HG02981 (cell line): ENCODE results near the gene SMIM44.
"Not testable (repeated sequence)": the region's sequence is repeated elsewhere in the genome, so short reads cannot be mapped to it uniquely, and the experiment has no call there.

Experiments used
- ATAC-seq: cut with Tn5 transposase; IDR thresholded peaks from one replicate; pipeline ENCODE4 v1.9.1; 2021; ENCODE audit warnings: mild to moderate bottlenecking, moderate library complexity; ENCODE audit not compliant: unreplicated experiment

The SMIM44 gene

DNA sequence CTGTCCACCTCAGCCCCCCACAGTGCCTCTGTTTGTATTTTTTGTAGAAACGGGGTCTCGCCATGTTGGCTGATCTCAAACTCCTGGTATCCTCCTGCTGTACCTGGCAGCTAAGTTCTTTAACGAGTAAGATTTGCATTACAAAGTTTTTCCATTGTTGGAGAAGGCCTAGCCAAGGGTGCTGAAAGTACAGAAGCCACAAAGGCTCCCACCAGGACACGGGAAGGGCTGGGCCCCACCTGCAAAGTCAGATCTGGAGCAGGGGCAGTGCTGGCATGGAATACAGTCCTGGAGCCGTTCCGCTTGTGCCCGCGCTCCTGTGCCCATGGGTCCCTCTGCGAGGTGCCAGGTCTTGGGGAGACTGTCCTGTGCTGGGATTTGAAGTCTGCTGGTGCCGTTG, 35.0 kb upstream of the SMIM44 start:
- no peak for ATAC-seq

GRCh38 chr19:3517638-3518037, 34.4 kb upstream of the SMIM44 start:
- ATAC-seq: no peak

GRCh38 chr19:3516675-3517207, 33.5 kb upstream of the SMIM44 start:
- ATAC-seq: no peak

DNA sequence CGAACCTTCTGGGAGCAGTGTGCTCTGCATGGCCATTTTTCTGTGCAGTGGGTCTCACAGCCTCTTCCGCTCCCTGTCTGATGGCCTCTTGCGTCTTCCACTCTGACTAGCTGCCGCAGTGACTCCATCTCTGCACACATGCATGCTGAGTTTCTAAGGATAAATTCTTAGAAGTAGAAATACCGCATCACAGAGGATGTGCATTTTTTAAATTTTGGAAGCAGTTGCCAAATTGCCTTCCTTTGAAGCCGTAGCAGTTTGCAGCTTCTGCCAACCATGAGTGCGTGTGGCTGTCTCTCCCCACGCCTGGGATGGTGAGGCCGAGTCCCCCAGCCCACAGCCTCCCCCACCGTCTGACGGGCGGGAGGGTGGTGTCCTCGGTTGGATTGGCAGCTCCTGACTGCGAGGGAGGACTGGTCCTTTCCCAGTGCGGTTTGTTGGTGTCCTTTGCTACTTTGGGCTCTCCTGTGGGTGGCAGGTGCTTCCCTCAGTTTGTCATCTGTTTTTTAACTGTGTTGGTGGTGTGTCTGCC, 32.7 kb upstream of the SMIM44 start:
- ATAC-seq: no peak

- no peak for ATAC-seq
These were observed 31.7 kb upstream of the SMIM44 start for GRCh38 chr19:3514930-3515329.

GRCh38 chr19:3513229-3514140, 30.2 kb upstream of the SMIM44 start:
- ATAC-seq: no peak

GRCh38 chr19:3512562-3513228, 29.5 kb upstream of the SMIM44 start:
- ATAC-seq: no peak

- ATAC-seq: no peak
These were observed 28.4 kb upstream of the SMIM44 start for GRCh38 chr19:3511506-3512251.

DNA sequence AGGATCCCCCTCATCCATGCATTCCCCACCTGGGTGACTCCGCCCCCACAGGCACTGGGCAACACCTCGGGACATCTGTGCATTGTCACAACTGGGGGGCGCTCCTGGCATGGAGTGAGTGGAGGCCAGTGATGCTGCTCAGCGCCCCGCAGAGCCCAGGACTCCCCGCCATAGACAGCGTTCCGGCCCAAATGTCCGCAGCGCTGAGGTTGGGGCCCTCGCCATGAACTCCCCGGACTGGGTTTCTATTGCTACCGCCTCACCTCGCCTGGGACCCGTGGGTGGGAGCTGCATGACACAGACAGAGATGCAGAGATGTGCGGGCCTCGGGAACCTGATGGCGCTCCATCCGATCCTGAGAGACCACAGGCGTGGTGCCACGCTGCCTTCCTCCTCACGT, 27.5 kb upstream of the SMIM44 start:
- no peak for ATAC-seq

- no peak for ATAC-seq
These were observed 26.3 kb upstream of the SMIM44 start for GRCh38 chr19:3509566-3509989.

GRCh38 chr19:3508771-3509535, 25.7 kb upstream of the SMIM44 start:
- no peak for ATAC-seq

DNA sequence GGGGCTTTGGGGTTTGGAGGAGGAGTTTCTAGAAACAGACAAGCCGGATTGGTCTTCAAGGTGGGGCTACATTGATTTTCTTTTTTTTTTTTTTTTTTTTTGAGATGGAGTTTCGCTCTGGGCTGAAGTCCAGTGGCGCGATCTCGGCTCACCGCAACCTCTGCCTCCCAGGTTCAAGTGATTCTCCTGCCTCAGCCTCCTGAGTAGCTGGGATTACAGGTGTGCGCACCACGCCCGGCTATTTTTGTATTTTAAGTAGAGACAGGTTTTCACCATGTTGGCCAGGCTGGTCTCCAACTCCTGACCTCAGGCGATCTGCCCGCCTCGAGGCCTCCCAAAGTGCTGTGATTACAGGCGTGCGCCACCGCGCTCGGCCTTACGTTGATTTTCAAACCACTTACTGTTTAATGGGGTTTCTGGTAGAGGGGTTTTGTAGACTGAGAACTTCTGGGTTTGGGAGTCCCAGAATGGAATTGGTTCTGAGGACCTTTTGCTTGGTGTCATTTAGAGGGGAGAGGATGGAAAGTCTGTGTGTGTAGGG, 24.9 kb upstream of the SMIM44 start:
- ATAC-seq: not testable (repeated sequence)

GRCh38 chr19:3507371-3508120, 24.3 kb upstream of the SMIM44 start:
- ATAC-seq: no peak

DNA sequence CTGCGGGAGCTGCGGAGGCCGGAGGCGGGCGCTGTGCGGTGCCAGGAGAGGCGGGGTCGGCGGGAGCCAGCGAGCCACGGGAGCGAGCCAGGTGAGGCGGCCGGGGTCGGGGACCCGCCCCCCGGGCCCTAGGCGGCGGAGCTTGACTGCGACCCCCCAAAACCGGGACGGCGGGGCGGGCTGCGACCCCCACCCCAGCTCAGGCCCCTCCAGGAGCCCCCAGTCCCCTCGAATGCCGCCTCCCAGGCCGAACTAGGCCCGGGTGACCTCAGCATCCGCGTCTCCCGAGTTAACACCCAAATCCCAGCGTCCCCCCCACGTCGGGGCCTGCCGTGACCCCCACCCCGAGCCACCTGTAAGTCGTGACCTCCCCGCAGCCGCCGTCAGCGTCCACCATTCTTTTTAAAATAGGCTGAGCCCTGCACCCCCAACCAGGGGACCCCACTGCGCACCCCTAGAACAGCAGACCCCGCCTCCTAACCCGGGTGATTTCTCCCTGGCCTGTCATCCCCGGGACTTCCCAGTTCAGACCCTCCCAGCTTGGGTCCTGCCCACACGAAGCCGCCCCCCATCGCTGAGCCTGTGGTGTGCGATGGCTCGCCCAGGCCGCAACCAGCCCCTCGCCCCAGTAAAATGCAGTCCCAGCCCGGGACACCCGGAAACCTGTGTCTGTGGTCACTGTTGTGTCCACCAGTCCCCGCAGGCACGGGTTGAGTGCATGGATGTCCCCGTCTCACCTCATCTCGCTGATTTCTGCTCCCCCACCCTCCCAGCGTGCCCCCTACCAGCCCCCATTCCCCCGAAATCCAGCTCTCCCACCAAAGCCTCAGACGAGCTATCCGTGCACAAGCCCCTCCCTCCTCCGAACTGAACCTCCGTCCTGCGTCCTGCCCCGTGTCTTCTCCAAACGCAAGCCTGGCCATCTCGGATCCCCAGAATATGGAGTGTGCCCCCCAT, 23.4 kb upstream of the SMIM44 start:
- ATAC-seq: no peak

- peak; percentile 86 for ATAC-seq
These were observed 22.6 kb upstream of the SMIM44 start, which contains the start of gene FZR1 for GRCh38 chr19:3505598-3506383. FZR1 (plus strand) TSS chr19:3506311; CDS start chr19:3522990, 16,679 bp downstream.

DNA sequence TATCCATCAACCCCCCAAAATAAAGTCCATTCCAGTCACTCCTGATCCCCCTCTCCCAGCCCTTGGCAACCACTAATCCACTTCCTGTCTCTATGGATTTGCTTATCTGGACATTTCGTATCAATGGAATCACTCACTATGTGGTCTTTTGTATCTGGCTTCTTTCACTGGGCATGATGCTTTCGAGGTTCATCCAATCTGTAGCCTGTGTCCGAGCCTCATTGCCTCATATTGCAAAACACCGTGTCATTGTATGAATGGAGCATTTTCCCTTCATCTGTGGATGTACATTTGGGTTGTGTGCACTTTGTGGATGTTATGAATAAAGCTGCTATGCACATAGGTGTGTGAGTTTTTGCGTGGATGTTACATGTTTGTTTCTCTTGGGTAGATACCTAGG, 21.5 kb upstream of the SMIM44 start:
- no peak for ATAC-seq

GRCh38 chr19:3503036-3503572, 19.9 kb upstream of the SMIM44 start:
- no peak for ATAC-seq
